GM19467 (cell line): ENCODE results near the gene ASCC1.
A peak's percentile ranks its signal among the peaks of the same experiment; 100 is the strongest.
"Not testable (repeated sequence)": the region's sequence is repeated elsewhere in the genome, so short reads cannot be mapped to it uniquely, and the experiment has no call there.

Source experiments
- ATAC-seq: cut with Tn5 transposase; IDR thresholded peaks from one replicate; pipeline ENCODE4 v1.9.1; 2021; ENCODE audit warnings: mild to moderate bottlenecking, moderate library complexity; ENCODE audit not compliant: unreplicated experiment

Gene ASCC1

GRCh38 chr10:72249176-72249862 is 33.2 kb upstream of the ASCC1 start:
- ATAC-seq = peak; percentile 5

GRCh38 chr10:72248468-72249151 is 32.5 kb upstream of the ASCC1 start:
- peak; percentile 76 for ATAC-seq

GRCh38 chr10:72245949-72246525 is 30.0 kb upstream of the ASCC1 start:
- ATAC-seq = no peak

GRCh38 chr10:72244573-72245038 is 28.5 kb upstream of the ASCC1 start:
- ATAC-seq = no peak

GRCh38 chr10:72243822-72244437 is 27.9 kb upstream of the ASCC1 start:
- no peak for ATAC-seq

GRCh38 chr10:72242675-72243074 is 26.6 kb upstream of the ASCC1 start:
- no peak for ATAC-seq

GRCh38 chr10:72241691-72242252 is 25.7 kb upstream of the ASCC1 start:
- no peak for ATAC-seq

- no peak for ATAC-seq
Observed at GRCh38 chr10:72240371-72240770, 24.3 kb upstream of the ASCC1 start.

- ATAC-seq = no peak
Observed at GRCh38 chr10:72239409-72239808, 23.3 kb upstream of the ASCC1 start.

- ATAC-seq = no peak
Observed at GRCh38 chr10:72238392-72239175, 22.5 kb upstream of the ASCC1 start.

- ATAC-seq = no peak
Observed at GRCh38 chr10:72235544-72236279, 19.6 kb upstream of the ASCC1 start.

- ATAC-seq = no peak
Observed at GRCh38 chr10:72234560-72235095, 18.6 kb upstream of the ASCC1 start.

- no peak for ATAC-seq
Observed at GRCh38 chr10:72233621-72234020, 17.5 kb upstream of the ASCC1 start.

- ATAC-seq = no peak
Observed at GRCh38 chr10:72229261-72230251, 13.5 kb upstream of the ASCC1 start.

- ATAC-seq = no peak
Observed at GRCh38 chr10:72228318-72228751, 12.3 kb upstream of the ASCC1 start.

- no peak for ATAC-seq
Observed at GRCh38 chr10:72227826-72228225, 11.8 kb upstream of the ASCC1 start.

GRCh38 chr10:72226418-72227027 is 10.4 kb upstream of the ASCC1 start:
- ATAC-seq = no peak

GRCh38 chr10:72224191-72224590 is 8.1 kb upstream of the ASCC1 start:
- ATAC-seq = not testable (repeated sequence)
